ENCODE data around the gene WWOX. TPM values are rescaled to one million over a fixed set of nuclear protein-coding genes. Genes with fewer than 3 reads are reported as not detected.

Gene WWOX
- total RNA-seq, 4 donors from 2014 or later: 76.8 to 102 (median 83.6) TPM

- peaks cover 0 to 5% (median 0%) of the 10 kb centered on the region in 4 donors for H3K9me3 ChIP-seq
- peaks cover 0 to 26% (median 8%) of the 10 kb centered on the region in 4 donors for H3K4me1 ChIP-seq
- H3K27ac ChIP-seq: peak overlapping the region in 3 of 4 donors; percentile 14 to 36 (median 28)
- peak overlapping the region in 2 of 4 donors; percentile 11 to 20 for H3K4me3 ChIP-seq
- TF ChIP-seq CTCF (IDR thresholded peaks at IDR 0.05) (no peak), EP300 (IDR thresholded peaks at IDR 0.05) (no peak), POLR2A (IDR thresholded peaks at IDR 0.05) (no peak)
- H3K27me3 ChIP-seq: no peaks in the 10 kb centered on the region
- DNase-seq (ENCODE audit: low spot score in 2 of 2): no peak
- no peaks in the 10 kb centered on the region for H3K36me3 ChIP-seq
- WGBS, 2 donors: 57 to 60% methylated on average over 10 of the region's 10 CpGs
Observed at GRCh38 chr16:79164388-79164995, 1065.0 kb downstream of the WWOX start.

- 69 to 74% methylated on average over 9 of the region's 9 CpGs for WGBS, 2 donors
- H3K27ac ChIP-seq: peak overlapping the region in 1 of 4 donors; percentile 36
- H3K4me3 ChIP-seq: no peak overlapping the region
- H3K27me3 ChIP-seq: no peaks in the 10 kb centered on the region
- no peaks in the 10 kb centered on the region for H3K36me3 ChIP-seq
- H3K9me3 ChIP-seq: peaks cover 0 to 5% (median 0%) of the 10 kb centered on the region in 4 donors
- H3K4me1 ChIP-seq: peaks cover 0 to 30% (median 8%) of the 10 kb centered on the region in 4 donors
- TF ChIP-seq CTCF (IDR thresholded peaks at IDR 0.05): no peak
- TF ChIP-seq EP300 (IDR thresholded peaks at IDR 0.05): no peak
- no peak for TF ChIP-seq POLR2A (IDR thresholded peaks at IDR 0.05)
- no peak for DNase-seq (ENCODE audit: low spot score in 2 of 2)
Observed at GRCh38 chr16:79165079-79165478, 1065.6 kb downstream of the WWOX start.

GRCh38 chr16:79165506-79165905 lies 1066.1 kb downstream of the WWOX start:
- Histone ChIP-seq H3K27me3 (no peaks in the 10 kb centered on the region), H3K36me3 (no peaks in the 10 kb centered on the region), H3K4me1 (peaks cover 0 to 30% (median 8%) of the 10 kb centered on the region in 4 donors), H3K9me3 (peaks cover 0 to 5% (median 0%) of the 10 kb centered on the region in 4 donors), H3K27ac (peak overlapping the region in 1 of 4 donors; percentile 36), H3K4me3 (no peak overlapping the region)
- 63 to 64% methylated on average over 9 of the region's 9 CpGs for WGBS, 2 donors
- no peak for TF ChIP-seq CTCF (IDR thresholded peaks at IDR 0.05)
- no peak for DNase-seq (ENCODE audit: low spot score in 2 of 2)

- 98% methylated on average over 2 of the region's 2 CpGs for WGBS, 2 donors
- peaks cover 0 to 32% (median 8%) of the 10 kb centered on the region in 4 donors for H3K4me1 ChIP-seq
- no peak for DNase-seq (ENCODE audit: low spot score in 2 of 2)
- peaks cover 0 to 5% (median 0%) of the 10 kb centered on the region in 4 donors for H3K9me3 ChIP-seq
- H3K27me3 ChIP-seq: no peaks in the 10 kb centered on the region
- no peak overlapping the region for H3K27ac ChIP-seq
- no peak for TF ChIP-seq POLR2A (IDR thresholded peaks at IDR 0.05)
- H3K36me3 ChIP-seq: no peaks in the 10 kb centered on the region
- H3K4me3 ChIP-seq: no peak overlapping the region
Observed at GRCh38 chr16:79167893-79168292, 1068.4 kb downstream of the WWOX start.

- Histone ChIP-seq H3K27me3 (no peaks in the 10 kb centered on the region), H3K9me3 (peaks cover 0 to 5% (median 0%) of the 10 kb centered on the region in 4 donors), H3K4me3 (no peak overlapping the region), H3K4me1 (peaks cover 0 to 30% (median 7%) of the 10 kb centered on the region in 4 donors), H3K27ac (no peak overlapping the region), H3K36me3 (no peaks in the 10 kb centered on the region)
- no peak for TF ChIP-seq CTCF (IDR thresholded peaks at IDR 0.05)
- no peak for TF ChIP-seq POLR2A (IDR thresholded peaks at IDR 0.05)
- no peak for TF ChIP-seq EP300 (IDR thresholded peaks at IDR 0.05)
- no peak for DNase-seq (ENCODE audit: low spot score in 2 of 2)
- 77 to 81% methylated on average over 2 of the region's 2 CpGs for WGBS, 2 donors
Observed at GRCh38 chr16:79168321-79168720, 1068.9 kb downstream of the WWOX start.
